HG03469 (cell line): ENCODE data around the gene GBF1.

Experiments
- ATAC-seq: cut with Tn5 transposase; IDR thresholded peaks from one replicate; pipeline ENCODE4 v1.9.1; 2021; ENCODE audit warnings: mild to moderate bottlenecking, moderate library complexity, moderate number of reproducible peaks; ENCODE audit not compliant: unreplicated experiment

Gene GBF1

DNA sequence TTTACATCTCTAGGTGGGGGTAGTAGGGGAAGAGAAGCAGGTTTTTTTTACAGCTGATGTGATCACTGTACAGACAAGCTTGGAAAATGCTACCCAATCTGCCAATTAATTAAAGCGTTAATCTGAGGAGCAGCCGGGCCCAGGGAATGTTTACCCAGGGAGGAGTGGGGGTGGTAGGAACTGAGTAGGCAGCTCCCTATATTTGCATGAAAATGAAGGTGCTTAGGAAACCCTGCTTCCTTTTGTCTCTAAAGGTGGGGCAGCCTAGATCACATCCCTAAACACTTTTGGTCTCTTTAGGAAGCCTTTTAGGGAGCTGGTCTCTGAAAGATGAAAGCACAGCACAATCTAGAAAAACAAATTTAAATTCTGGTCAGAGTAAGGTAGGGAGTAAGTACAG, 97.1 kb downstream of the GBF1 start:
- ATAC-seq: no peak

DNA sequence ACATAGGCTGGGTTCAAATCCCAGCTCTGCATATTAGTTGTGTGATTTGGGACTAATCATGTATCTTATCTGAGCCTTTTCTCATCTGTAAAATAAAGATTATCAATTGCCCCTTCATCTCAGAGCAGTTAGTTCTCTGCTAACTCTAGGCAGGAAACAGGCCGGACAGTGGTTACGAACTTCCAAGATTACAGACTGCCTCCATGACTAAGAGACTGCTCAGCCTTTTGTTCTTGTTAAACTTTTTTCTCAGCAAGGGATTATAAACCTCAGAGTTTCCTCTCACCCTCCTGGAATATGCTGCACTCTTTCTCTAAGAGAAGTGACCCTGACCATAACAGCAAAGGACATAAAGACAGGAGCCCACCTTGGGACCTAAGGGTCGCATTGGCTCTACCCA, 97.6 kb downstream of the GBF1 start:
- no peak for ATAC-seq

DNA sequence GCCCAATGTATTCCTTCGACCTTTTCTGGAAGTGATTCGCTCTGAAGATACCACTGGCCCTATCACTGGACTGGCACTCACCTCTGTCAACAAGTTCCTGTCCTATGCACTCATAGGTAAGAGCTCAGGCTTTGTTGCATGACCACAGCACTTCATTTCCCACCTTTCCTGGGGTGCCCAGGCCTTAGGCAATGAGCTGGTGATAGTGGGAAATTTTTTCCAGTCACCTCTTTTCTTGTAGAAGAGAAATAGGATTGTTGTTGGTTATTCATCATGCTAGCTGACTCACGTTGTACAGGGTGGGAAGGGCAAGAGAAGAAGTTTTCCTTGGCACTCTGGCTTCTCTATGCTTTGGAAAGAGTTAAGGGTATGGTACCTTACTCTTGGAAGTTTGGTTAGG, 98.7 kb downstream of the GBF1 start:
- ATAC-seq: no peak

DNA sequence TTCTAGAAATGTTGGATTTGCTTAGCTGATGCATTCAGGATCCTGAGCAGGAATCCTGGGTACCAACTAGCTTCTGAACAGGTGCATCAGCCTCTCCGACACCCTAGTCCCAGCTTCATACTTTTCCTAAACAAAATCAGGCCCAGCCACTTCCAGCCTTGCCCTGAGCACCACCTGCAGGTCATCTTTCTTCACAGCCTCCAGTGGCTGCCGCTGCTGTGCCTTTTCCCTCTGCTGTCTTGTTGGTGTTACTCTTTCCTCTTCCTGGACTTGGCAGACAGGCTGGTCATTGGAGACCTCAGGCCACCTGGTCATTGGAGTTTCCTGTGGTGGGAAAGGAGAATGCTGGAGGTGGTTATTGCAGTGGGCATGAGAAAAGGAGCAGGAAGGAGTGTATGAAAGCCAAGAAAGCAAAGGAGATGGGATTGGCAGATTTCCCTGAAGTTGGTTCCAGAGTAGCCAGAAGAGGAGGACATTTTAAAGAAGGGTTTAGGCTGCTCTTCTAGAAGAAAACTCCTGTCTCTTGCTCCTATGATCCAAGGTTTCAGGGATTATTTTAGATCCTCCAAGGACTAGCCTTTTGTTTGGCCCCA, 102.0 kb downstream of the GBF1 start:
- ATAC-seq: no peak

DNA sequence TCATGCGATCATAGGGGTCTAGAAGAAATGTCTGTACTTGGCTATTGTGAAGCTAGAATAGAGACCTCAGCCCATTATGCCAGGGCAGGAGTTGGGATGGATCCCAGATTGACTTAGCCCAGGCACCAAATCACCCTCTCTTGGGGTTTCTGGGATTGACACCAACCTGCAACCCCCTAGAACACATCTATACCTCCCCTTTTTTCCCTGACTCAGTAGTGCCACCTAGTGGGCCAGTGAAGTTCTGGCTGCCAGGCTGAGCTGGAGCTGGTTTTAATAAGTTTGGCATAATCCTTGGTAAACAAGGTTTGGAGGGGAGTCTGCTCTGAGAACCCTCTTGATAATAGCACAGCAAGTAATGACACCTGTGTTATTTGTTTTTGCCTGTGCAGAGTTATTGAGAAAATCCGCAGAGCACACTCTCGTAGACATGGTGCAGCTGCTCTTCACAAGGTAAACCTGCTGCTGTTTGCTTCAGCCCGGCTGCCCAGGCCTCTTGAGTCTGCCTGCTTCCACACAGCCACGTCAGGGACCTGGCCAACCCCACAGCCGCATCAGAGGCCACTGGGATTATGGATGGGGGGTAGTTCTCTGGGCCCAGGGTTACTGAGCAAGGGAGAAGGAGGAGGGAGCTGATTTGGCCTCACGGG, 106.9 kb downstream of the GBF1 start:
- no peak for ATAC-seq

DNA sequence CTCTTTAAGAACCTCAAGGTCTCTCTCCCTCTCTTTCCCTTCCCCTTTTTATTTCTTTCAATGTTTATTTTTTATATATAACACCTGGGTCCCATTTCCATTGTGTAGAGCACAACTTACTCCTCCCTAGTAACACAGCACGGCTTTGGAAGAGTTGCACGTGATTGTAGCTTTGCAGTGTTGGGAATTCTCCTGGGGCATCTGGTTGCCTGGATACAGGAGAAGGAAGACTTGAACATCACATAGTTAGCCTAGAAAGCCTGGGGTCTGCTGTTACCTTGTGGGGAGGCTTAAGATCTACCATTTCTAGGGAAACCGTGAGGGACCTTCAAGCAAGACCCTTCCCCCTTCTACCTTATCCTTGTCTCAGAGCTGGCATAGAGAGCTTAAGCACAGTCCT, 109.1 kb downstream of the GBF1 start:
- no peak for ATAC-seq

DNA sequence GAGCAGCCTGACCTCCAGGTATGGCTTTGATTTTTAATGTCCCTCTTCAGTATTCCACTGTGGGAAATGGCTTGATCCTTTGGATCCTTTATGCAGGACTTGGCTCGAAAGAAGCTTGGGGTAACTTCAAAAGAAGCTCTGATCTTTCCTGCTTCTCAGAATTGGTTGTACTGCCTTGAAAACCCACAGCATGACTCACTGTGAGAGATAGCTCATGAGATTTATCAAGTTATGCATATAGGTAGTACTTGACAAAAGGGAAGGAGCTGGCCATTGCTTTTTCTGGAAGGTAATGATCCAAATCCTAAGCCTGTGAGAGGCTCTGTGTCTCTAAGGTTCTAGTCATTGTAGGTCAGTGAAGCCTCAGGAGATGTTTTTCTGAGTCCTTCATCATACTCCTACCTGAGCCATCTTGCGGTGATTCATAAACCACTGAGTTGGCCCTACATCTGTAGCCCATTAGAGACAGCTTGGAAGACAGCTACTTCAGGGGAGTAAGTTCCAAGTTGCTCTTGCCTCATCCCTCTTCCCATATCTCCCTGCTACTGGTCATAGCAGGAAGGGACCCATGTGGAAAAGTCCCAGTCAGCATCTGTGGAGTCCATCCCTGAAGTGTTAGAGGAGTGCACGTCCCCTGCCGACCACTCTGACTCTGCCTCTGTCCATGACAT, 113.5 kb downstream of the GBF1 start:
- ATAC-seq: no peak

DNA sequence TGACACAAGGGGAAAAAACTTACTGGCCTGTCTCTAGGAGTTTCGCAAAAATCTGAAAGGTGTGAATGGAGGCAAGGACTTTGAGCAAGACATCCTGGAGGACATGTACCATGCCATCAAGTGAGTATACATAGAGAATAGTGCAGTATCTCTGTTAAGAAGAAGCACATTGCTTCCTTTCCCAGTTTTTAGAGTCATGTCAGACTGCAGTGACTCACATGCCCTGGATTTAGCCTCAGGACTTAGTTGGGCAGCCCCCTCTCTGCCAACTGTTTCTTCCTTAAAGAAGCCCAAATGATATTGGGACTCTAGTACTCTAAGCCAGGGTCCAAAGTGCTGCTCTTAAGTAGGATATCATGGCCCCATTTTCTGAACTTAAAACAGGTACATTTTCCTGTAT, 122.1 kb downstream of the GBF1 start:
- no peak for ATAC-seq

DNA sequence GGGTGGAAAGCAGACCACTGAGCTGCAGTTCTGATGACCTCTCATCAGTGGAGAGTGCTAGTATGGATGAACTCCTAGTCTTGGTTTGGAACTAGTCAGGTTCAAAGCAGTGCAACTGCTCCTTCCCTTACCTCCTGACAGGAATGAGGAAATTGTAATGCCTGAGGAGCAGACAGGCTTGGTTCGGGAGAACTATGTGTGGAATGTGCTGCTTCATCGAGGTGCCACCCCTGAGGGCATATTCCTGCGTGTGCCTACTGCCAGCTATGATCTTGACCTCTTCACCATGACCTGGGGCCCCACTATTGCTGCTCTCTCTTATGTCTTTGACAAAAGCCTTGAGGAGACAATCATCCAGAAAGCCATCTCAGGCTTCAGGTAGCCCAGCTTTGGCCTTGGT, 122.7 kb downstream of the GBF1 start:
- no peak for ATAC-seq

DNA sequence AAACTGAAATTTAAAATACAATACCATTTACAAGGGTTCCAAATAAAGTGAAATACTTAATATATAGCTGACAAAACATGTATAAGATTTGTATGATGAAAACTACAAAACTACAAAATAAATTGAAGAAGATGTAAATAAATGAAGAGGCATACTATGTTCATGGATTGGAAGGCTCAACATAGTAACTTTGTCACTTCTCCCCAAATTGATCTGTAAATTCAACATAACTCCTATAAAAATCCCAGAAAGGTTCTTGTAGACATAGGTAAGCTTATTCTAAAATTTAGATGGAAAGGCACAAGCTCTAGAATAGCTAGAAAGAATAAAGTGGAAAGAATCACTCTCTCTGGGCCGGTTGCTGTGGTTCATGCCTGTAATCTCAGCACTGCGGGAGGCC, 126.0 kb downstream of the GBF1 start:
- no peak for ATAC-seq

DNA sequence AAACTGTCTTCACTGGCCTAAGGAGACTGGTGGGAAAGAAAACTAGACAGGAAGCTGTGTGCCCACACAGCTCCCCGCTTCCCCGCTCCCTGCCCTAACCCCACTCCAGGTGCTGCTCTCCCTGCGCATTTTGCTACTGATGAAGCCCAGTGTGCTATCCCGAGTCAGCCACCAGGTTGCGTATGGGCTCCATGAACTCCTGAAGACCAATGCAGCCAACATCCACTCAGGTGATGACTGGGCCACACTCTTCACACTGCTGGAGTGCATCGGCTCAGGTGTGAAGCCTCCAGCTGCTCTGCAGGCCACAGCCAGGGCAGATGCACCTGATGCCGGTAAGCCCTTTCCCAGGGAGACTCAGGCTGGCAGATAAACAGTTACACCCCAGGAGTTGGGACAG, 129.9 kb downstream of the GBF1 start:
- no peak for ATAC-seq

DNA sequence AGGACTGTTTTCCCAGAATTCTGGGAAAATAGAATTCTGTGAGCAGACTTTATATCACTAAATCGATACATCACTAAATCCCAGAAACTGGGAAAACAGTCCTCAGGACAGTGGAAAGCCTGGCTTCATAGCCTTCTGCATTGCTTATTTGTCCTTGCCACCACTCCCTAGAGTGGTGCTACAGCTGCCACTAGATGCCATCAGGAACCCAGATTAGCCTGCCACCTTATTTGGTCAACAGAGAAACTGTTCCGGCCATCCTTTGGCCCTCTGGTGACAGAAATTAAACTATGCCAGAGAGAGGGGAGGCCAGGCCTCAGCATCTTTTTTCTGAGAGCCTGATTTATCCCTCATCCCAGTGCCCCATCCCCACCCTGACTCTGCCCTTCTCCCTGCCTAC, 130.5 kb downstream of the GBF1 start:
- no peak for ATAC-seq

DNA sequence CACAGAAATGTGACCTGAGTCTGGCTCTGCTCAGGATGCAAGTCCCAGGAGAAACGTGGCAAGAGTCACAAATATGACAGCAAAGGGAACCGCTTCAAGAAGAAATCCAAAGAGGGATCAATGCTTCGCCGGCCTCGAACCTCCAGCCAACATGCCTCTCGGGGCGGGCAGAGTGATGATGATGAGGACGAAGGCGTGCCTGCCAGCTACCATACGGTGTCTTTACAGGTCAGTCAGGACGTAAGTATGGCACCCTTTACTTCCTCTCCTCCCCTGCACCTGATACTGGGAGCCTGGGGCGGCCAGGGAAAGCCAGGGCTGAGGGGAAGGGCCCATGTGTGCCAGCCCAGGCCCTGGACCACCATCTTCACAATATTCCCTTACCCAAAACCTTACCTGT, 131.6 kb downstream of the GBF1 start:
- no peak for ATAC-seq

DNA sequence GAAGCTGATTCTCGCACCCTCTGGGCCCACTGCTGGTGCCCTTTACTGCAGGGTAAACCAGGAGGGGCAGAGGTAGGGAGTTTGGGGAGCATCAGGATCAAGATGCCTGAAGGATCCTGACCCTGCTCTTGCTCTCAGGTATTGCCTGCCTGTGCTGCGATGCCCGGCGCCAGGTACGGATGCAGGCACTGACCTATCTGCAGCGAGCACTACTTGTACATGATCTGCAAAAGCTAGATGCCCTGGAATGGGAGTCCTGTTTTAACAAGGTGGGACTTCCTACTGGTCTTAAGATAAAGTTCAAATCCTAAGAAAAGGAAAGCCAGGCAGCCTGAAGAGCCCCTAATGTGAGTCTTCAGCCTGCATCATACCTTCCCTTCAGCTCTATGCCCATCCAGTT, 134.1 kb downstream of the GBF1 start:
- no peak for ATAC-seq

DNA sequence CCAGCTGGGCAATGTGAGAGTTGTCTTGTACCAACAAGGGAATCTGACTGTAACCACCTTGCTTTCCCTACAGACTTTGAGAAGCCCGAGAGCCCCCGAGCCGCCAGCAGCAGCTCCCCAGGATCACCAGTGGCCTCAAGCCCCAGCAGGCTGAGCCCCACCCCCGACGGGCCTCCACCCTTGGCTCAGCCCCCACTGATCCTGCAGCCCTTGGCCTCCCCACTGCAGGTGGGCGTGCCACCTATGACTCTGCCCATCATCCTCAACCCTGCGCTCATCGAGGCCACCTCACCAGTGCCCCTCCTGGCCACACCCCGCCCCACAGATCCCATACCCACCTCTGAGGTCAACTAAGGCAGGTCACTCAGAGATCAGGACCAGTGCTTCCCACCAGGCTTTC, 136.7 kb downstream of the GBF1 start:
- no peak for ATAC-seq

DNA sequence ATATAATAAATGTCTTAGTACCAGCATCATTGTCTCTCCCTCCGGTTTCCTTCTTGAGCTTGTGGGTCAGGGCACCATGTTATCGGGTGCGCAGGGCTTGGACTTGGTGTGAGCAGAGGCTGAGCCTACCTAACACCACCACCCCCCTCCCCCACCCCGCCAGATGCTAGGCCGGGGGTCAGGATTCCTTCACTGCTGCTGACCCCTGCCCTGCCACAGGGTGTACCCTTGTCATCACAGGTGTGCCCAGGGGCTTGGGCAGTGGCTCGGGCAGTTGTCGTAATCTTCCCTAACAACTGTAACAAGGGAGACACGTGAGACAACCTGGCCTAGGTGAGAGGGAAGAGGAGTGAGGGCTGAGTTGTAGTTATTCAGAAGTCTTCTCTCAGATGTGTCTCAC, 137.5 kb downstream of the GBF1 start:
- ATAC-seq: no peak

DNA sequence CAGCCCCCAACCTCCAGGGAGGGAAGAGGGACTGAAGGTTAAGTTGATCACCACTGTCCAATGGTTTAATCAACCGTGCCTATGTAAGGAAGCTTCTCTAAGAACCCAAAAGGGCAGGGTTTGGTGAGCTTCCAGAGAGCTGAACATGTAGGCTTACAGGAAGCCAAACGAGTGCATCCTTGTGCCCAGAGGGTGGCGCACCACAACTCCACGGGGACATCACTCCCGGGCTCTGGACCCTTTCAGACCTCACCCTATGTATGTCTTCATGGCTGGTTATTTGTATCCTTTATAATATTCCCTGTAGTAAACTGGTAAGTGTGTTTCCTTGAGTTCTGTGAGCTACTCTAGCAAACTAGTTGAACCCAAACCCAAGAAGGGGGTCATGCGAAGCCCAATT, 138.7 kb downstream of the GBF1 start:
- no peak for ATAC-seq

DNA sequence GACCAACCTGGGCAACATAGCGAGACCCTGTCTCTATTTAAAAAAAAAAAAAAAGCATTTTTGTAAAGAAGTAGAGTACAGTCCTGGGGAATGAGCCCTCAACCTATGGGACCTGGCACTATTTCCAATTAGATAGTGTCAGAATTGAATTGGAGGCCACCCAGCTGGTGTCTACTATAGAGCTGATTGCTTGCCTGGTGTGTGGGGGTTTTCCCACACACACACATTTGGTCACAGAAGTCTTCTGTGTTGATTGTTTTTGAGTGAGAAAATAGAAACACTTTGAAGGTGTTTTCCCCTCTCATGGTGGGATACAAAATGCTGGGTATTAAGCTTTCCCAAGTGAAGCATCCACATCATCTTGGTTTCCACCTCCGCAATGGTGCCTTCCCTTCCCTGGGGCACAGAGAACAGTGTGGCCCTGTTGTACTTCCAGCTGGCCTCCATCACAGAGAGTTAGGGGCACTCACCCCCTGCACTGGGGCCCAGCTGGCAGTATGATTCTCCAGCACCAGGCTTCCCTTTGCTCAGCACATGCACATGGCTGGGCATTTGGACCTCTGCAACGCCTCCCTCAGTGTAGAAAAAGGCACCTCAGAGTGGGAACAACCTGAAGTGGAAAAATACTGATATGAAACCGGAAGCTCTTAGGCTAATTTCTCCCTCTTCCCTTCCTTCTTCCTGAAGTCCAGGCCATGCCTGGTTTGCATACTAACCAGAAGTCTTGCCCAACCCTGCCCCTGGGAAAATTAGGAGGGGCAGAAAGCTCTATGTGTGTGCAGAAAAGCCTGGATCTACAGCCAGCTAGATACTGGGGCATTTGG, 139.5 kb downstream of the GBF1 start:
- ATAC-seq: no peak

DNA sequence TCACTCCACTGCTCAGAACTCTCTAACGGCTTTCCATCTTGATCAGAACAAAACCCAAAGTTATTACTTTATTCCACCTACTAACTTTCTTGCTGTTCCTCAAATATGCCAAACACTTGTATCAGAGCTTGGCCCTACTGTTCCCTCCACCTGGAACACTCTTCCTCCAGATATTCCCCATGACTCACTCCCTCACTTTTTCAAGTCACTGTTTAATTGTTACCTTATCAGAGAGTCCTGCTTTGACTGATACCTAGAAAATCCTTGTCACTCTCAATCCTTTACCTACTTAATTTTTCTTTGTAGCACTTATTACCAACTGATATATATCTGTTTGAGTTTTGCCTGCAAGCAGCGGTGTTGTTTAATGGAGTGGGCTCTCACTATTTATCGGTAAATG, 144.6 kb downstream of the GBF1 start:
- no peak for ATAC-seq

DNA sequence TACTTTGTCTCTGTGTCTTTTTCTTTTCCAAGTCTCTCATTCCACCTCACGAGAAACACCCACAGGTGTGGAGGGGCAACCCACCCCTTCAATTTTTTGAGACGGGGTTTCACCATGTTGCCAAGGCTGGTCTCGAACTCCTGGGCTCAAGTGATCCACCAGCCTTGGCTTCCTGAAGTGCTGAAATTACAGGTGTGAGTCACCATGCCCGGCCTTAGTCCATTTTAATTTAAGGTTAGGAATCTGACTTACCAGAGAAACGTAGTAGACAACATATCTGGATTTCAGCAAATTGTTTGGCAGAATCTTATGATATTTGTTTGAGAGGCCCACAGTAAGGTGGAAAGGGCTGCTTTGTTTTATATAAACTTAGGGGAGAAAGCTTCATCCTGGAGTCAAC, 147.0 kb downstream of the GBF1 start:
- no peak for ATAC-seq

DNA sequence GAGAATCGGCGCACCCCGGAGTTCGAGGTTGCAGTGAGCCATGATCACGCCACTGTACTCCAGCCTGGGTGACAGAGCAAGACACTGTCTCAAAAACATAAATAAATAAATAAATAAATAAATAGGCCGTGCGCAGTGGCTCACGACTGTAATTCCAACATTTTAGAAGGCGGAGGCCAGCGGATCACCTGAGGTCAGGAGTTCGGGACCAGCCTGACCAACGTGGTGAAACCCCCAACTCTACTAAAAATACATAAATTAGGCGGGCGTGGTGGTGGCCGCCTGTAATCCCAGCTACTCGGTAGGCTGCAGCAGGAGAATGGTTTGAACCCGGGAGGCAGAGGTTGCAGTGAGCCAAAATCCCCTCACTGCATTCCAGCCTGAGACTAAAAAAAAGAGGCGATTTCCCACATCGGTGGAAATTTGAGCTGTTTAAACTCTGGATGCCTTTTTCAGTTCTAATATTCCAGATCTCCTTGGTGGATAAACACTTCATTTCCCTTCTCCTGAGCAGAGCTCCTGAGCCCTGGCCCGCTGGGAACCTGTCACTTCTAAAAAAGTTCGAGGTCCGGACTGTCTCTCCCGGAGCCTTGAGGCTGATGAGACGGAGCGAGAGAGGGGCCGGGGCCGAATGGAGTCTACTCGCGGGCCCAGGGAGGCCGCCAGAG, 148.2 kb downstream of the GBF1 start:
- no peak for ATAC-seq
